Duodenal mucosa (tissue), 2 donors: Measurements from ENCODE around the gene CADM1.

ENCODE experiments used
- H3K27ac ChIP-seq: one replicate; pipeline ENCODE4 v1.7.0; 2013; ENCODE audit warnings: low read depth, low read length
- H3K27me3 ChIP-seq, 2 donors: one replicate each; pipeline ENCODE4 v1.7.0; 2013; ENCODE audit warnings: low read length in 2 of 2, control low read depth in 1 of 2; ENCODE audit not compliant: insufficient read depth in 2 of 2, control insufficient read depth in 1 of 2
- H3K36me3 ChIP-seq, 2 donors: one replicate each; pipeline ENCODE4 v1.7.0; 2013; ENCODE audit warnings: low read length in 2 of 2, control low read depth in 1 of 2; ENCODE audit not compliant: insufficient read depth in 2 of 2, control insufficient read depth in 1 of 2
- H3K4me1 ChIP-seq, 2 donors: one replicate each; pipeline ENCODE4 v1.7.0; 2013; ENCODE audit warnings: low read length in 2 of 2, control low read depth in 1 of 2; ENCODE audit not compliant: insufficient read depth in 2 of 2, control insufficient read depth in 1 of 2
- H3K4me3 ChIP-seq, 2 donors: one replicate each; pipeline ENCODE4 v1.7.0; 2013; ENCODE audit warnings: low read length in 2 of 2, low read depth in 1 of 2
- H3K9ac ChIP-seq, 2 donors: one replicate each; pipeline ENCODE4 v1.7.0; 2013; ENCODE audit warnings: low read length in 2 of 2, low read depth in 1 of 2
- H3K9me3 ChIP-seq, 2 donors: one replicate each; pipeline ENCODE4 v1.7.0; 2013; ENCODE audit warnings: low read length in 2 of 2, control low read depth in 1 of 2; ENCODE audit not compliant: control insufficient read depth in 1 of 2

Gene CADM1

GRCh38 chr11:115363921-115364320, 140.3 kb downstream of the CADM1 start:
- no peaks in the 10 kb centered on the region for H3K4me1 ChIP-seq
- no peak overlapping the region for H3K9ac ChIP-seq
- H3K9me3 ChIP-seq: no peaks in the 10 kb centered on the region
- no peak overlapping the region for H3K27ac ChIP-seq
- H3K36me3 ChIP-seq: no peaks in the 10 kb centered on the region
- H3K4me3 ChIP-seq: no peak overlapping the region
- H3K27me3 ChIP-seq: no peaks in the 10 kb centered on the region

DNA sequence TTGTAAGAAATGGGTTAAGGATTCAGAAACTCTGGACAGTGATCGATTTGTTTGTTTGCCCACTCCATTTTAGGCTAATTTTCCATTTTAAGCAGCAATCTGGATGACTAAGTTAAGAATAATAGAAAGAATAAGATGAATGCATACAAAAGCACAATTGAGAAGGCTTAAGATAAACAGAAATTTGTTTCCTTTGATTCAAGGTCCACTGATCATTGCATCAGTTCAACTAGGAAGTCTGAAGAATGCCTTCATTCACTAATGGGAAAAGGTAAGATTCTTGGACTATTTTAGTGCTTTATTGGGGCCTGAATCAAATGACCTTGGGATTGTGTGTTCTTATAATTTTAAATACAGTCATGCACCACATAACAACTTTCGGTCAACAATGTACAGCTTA, 140.8 kb downstream of the CADM1 start:
- H3K9me3 ChIP-seq: no peaks in the 10 kb centered on the region
- H3K27ac ChIP-seq: no peak overlapping the region
- H3K4me3 ChIP-seq: no peak overlapping the region
- no peaks in the 10 kb centered on the region for H3K27me3 ChIP-seq
- no peaks in the 10 kb centered on the region for H3K4me1 ChIP-seq
- H3K9ac ChIP-seq: no peak overlapping the region
- H3K36me3 ChIP-seq: no peaks in the 10 kb centered on the region

DNA sequence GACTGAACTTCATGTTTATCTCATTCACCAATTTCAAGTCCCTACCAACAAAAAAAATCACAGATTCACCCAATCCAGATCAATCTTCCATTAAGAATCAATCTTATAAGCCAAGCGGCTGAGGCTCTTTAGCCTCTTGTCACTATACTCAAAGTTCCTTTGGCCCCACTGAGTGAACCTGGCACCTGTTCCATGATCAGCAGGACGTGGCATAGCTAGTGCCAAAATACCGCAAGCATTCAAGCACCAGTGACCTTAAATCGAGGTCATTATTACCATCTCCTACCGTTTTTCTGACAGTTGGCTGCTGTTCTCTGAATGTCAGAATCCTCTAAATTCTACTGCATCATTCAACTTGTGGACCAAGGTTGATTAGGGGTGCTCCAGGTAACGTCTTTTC, 141.2 kb downstream of the CADM1 start:
- Histone ChIP-seq H3K27ac (no peak overlapping the region), H3K27me3 (no peaks in the 10 kb centered on the region), H3K4me1 (no peaks in the 10 kb centered on the region), H3K9ac (no peak overlapping the region), H3K9me3 (no peaks in the 10 kb centered on the region), H3K4me3 (no peak overlapping the region), H3K36me3 (no peaks in the 10 kb centered on the region)

- Histone ChIP-seq H3K4me3 (no peak overlapping the region), H3K4me1 (no peaks in the 10 kb centered on the region), H3K27me3 (no peaks in the 10 kb centered on the region)
Measured at GRCh38 chr11:115361025-115361424, 143.2 kb downstream of the CADM1 start.

GRCh38 chr11:115360186-115360824, 143.9 kb downstream of the CADM1 start:
- no peaks in the 10 kb centered on the region for H3K36me3 ChIP-seq
- H3K9ac ChIP-seq: no peak overlapping the region
- no peaks in the 10 kb centered on the region for H3K4me1 ChIP-seq
- no peak overlapping the region for H3K27ac ChIP-seq
- no peaks in the 10 kb centered on the region for H3K9me3 ChIP-seq
- H3K4me3 ChIP-seq: no peak overlapping the region
- H3K27me3 ChIP-seq: no peaks in the 10 kb centered on the region

More at GRCh38 chr11:115361025-115361424, 143.2 kb downstream of the CADM1 start:
- no peaks in the 10 kb centered on the region for H3K9me3 ChIP-seq
- H3K9ac ChIP-seq: no peak overlapping the region
- H3K27ac ChIP-seq: no peak overlapping the region
- no peaks in the 10 kb centered on the region for H3K36me3 ChIP-seq

DNA sequence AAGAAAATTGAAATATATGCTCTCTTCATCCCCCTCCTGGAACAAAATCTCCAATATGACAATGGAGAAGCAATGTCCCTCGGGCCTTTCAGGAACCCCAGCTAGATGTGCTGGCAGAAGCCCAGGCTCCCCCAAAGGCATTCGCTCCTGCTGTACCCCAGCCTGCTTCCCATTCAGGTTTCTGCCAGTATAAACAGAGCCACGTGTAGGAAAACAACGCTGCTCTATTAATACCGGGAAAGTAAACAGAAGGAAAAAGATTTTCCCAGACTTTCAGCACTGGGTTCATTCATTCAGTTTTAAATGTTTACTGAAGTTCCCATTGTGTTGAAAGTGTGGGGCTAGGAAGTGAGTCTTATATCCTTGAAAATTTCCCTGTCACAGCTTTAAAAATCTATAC, 147.1 kb downstream of the CADM1 start:
- no peaks in the 10 kb centered on the region for H3K4me1 ChIP-seq
- H3K9ac ChIP-seq: no peak overlapping the region
- no peaks in the 10 kb centered on the region for H3K36me3 ChIP-seq
- no peaks in the 10 kb centered on the region for H3K9me3 ChIP-seq
- no peak overlapping the region for H3K27ac ChIP-seq
- H3K4me3 ChIP-seq: no peak overlapping the region
- H3K27me3 ChIP-seq: no peaks in the 10 kb centered on the region

- no peak overlapping the region for H3K9ac ChIP-seq
- H3K36me3 ChIP-seq: no peaks in the 10 kb centered on the region
- H3K4me3 ChIP-seq: no peak overlapping the region
- no peaks in the 10 kb centered on the region for H3K27me3 ChIP-seq
- no peak overlapping the region for H3K27ac ChIP-seq
- H3K4me1 ChIP-seq: no peaks in the 10 kb centered on the region
- no peaks in the 10 kb centered on the region for H3K9me3 ChIP-seq
Measured at GRCh38 chr11:115352805-115353485, 151.3 kb downstream of the CADM1 start.

DNA sequence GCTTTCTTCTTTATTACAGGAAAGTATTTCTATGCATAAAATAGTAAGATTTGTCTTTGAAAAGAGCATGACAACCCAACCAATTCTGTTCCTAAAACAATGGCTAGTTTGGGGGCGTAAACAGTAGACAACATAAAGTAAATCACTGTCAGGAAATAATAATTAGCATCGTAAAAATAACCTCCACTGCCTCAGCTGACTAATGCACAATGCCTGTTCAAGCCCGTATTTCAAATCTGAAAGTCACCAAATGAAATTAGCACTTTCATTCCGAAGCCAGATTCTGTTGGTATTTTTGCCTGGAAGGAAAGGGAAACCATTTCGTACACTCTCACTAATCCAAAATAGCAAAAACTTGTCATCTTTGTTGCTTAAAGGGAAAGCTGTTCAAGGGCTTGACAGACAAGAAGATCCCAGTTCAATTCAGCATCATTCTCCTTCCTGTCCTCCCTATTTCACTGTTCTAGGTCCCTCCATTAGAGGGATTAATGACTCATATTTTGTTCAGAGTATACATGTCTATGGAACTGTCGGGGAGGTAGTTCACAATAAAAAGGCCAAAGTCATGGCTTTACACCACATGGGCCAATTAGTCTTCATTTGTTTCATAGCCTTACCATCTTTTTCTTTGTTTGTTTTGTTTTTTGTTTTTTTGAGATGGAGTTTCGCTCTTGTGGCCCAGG, 154.7 kb downstream of the CADM1 start:
- Histone ChIP-seq H3K27ac (no peak overlapping the region), H3K36me3 (no peaks in the 10 kb centered on the region), H3K4me3 (no peak overlapping the region), H3K9me3 (no peaks in the 10 kb centered on the region), H3K27me3 (no peaks in the 10 kb centered on the region), H3K9ac (no peak overlapping the region), H3K4me1 (no peaks in the 10 kb centered on the region)

GRCh38 chr11:115348416-115348815, 155.8 kb downstream of the CADM1 start:
- H3K27me3 ChIP-seq: no peaks in the 10 kb centered on the region
- no peaks in the 10 kb centered on the region for H3K4me1 ChIP-seq
- H3K9ac ChIP-seq: no peak overlapping the region
- no peak overlapping the region for H3K4me3 ChIP-seq
- H3K36me3 ChIP-seq: no peaks in the 10 kb centered on the region
- H3K9me3 ChIP-seq: no peaks in the 10 kb centered on the region
- no peak overlapping the region for H3K27ac ChIP-seq

GRCh38 chr11:115347106-115347505, 157.1 kb downstream of the CADM1 start:
- Histone ChIP-seq H3K4me1 (no peaks in the 10 kb centered on the region), H3K36me3 (no peaks in the 10 kb centered on the region), H3K27ac (no peak overlapping the region), H3K9ac (no peak overlapping the region), H3K27me3 (no peaks in the 10 kb centered on the region), H3K4me3 (no peak overlapping the region), H3K9me3 (no peaks in the 10 kb centered on the region)
